ENCODE measurements around the gene SLC6A19. TPM values are rescaled to one million over a fixed set of nuclear protein-coding genes. Genes with fewer than 3 reads are reported as not detected.
A peak's percentile ranks its signal among the peaks of the same experiment; 100 is the strongest.
"Not testable (repeated sequence)": the region's sequence is repeated elsewhere in the genome, so short reads cannot be mapped to it uniquely, and the experiment has no call there.

SLC6A19 gene
- total RNA-seq, 2 donors from 2014 or later, result not detected

- Mint-ChIP-seq H3K9me3 (no peaks in the 10 kb centered on the region), H3K4me1 (ENCODE audit: low read depth) (peaks cover 10% of the 10 kb centered on the region), H3K4me3 (no peak overlapping the region), H3K36me3 (ENCODE audit: insufficient read depth in 2 of 2) (peaks cover 0 to 1% of the 10 kb centered on the region in 2 donors), H3K27ac (no peak overlapping the region), H3K27me3 (ENCODE audit: low read depth) (no peaks in the 10 kb centered on the region)
- DNase-seq (no peak), ATAC-seq (replicated peaks in 1 of 2) (no peak)
Observed at GRCh38 chr5:1264211-1264610, 62.8 kb downstream of the SLC6A19 start.

- H3K27ac Mint-ChIP-seq, result no peak overlapping the region
- DNase-seq (no peak), ATAC-seq (replicated peaks in 1 of 2) (no peak)
- no peaks in the 10 kb centered on the region for H3K9me3 Mint-ChIP-seq
- H3K4me1 Mint-ChIP-seq (ENCODE audit: low read depth), result peaks cover 15% of the 10 kb centered on the region
- peaks cover 0 to 1% of the 10 kb centered on the region in 2 donors for H3K36me3 Mint-ChIP-seq (ENCODE audit: insufficient read depth in 2 of 2)
- H3K27me3 Mint-ChIP-seq (ENCODE audit: low read depth), result no peaks in the 10 kb centered on the region
- H3K4me3 Mint-ChIP-seq, result no peak overlapping the region
Observed at GRCh38 chr5:1265026-1265425, 63.6 kb downstream of the SLC6A19 start.

GRCh38 chr5:1265461-1266455 is 64.4 kb downstream of the SLC6A19 start:
- ATAC-seq (replicated peaks in 1 of 2) (no peak), DNase-seq (no peak)
- Mint-ChIP-seq H3K27me3 (ENCODE audit: low read depth) (no peaks in the 10 kb centered on the region), H3K4me3 (no peak overlapping the region), H3K4me1 (ENCODE audit: low read depth) (peaks cover 19% of the 10 kb centered on the region), H3K9me3 (no peaks in the 10 kb centered on the region), H3K36me3 (ENCODE audit: insufficient read depth in 2 of 2) (peaks cover 0 to 1% of the 10 kb centered on the region in 2 donors), H3K27ac (no peak overlapping the region)

GRCh38 chr5:1266791-1267190 is 65.4 kb downstream of the SLC6A19 start:
- Mint-ChIP-seq H3K27ac (no peak overlapping the region), H3K4me3 (no peak overlapping the region), H3K27me3 (ENCODE audit: low read depth) (no peaks in the 10 kb centered on the region), H3K9me3 (no peaks in the 10 kb centered on the region), H3K4me1 (ENCODE audit: low read depth) (peaks cover 19% of the 10 kb centered on the region), H3K36me3 (ENCODE audit: insufficient read depth in 2 of 2) (peaks cover 0 to 1% of the 10 kb centered on the region in 2 donors)
- DNase-seq (no peak), ATAC-seq (replicated peaks in 1 of 2) (no peak)

GRCh38 chr5:1267464-1267863 is 66.1 kb downstream of the SLC6A19 start:
- not testable (repeated sequence) for H3K36me3 Mint-ChIP-seq (ENCODE audit: insufficient read depth in 2 of 2); H3K9me3 Mint-ChIP-seq; H3K4me3 Mint-ChIP-seq; ATAC-seq (replicated peaks in 1 of 2); H3K27me3 Mint-ChIP-seq (ENCODE audit: low read depth); H3K27ac Mint-ChIP-seq; DNase-seq
- H3K4me1 Mint-ChIP-seq (ENCODE audit: low read depth), result peaks cover 19% of the 10 kb centered on the region

GRCh38 chr5:1268056-1268455 is 66.7 kb downstream of the SLC6A19 start:
- Mint-ChIP-seq H3K27me3 (ENCODE audit: low read depth) (no peaks in the 10 kb centered on the region), H3K4me1 (ENCODE audit: low read depth) (peaks cover 19% of the 10 kb centered on the region), H3K9me3 (no peaks in the 10 kb centered on the region), H3K36me3 (ENCODE audit: insufficient read depth in 2 of 2) (peaks cover 0 to 1% of the 10 kb centered on the region in 2 donors), H3K4me3 (no peak overlapping the region), H3K27ac (no peak overlapping the region)
- DNase-seq, result no peak
- no peak for ATAC-seq (replicated peaks in 1 of 2)

GRCh38 chr5:1268666-1269065 is 67.3 kb downstream of the SLC6A19 start:
- Mint-ChIP-seq H3K27me3 (ENCODE audit: low read depth) (no peaks in the 10 kb centered on the region), H3K27ac (no peak overlapping the region)

GRCh38 chr5:1270426-1270825 is 69.0 kb downstream of the SLC6A19 start:
- Mint-ChIP-seq H3K36me3 (ENCODE audit: insufficient read depth in 2 of 2) (peaks cover 0 to 1% of the 10 kb centered on the region in 2 donors), H3K4me3 (no peak overlapping the region), H3K9me3 (no peaks in the 10 kb centered on the region), H3K27ac (no peak overlapping the region), H3K27me3 (ENCODE audit: low read depth) (no peaks in the 10 kb centered on the region), H3K4me1 (ENCODE audit: low read depth) (peaks cover 19% of the 10 kb centered on the region)
- DNase-seq, result no peak
- no peak for ATAC-seq (replicated peaks in 1 of 2)

More at GRCh38 chr5:1268666-1269065, 67.3 kb downstream of the SLC6A19 start:
- Mint-ChIP-seq H3K9me3 (no peaks in the 10 kb centered on the region), H3K4me1 (ENCODE audit: low read depth) (peaks cover 19% of the 10 kb centered on the region), H3K36me3 (ENCODE audit: insufficient read depth in 2 of 2) (peaks cover 0 to 1% of the 10 kb centered on the region in 2 donors), H3K4me3 (no peak overlapping the region)
- DNase-seq, result peak; percentile 56 to 71
- peak; percentile 97 to 99 for ATAC-seq (replicated peaks in 1 of 2)

GRCh38 chr5:1270933-1271914 is 69.8 kb downstream of the SLC6A19 start:
- ATAC-seq (replicated peaks in 1 of 2) (no peak), DNase-seq (no peak)
- Mint-ChIP-seq H3K27me3 (ENCODE audit: low read depth) (no peaks in the 10 kb centered on the region), H3K36me3 (ENCODE audit: insufficient read depth in 2 of 2) (peaks cover 0 to 1% of the 10 kb centered on the region in 2 donors), H3K4me1 (ENCODE audit: low read depth) (peaks cover 19% of the 10 kb centered on the region), H3K4me3 (no peak overlapping the region), H3K9me3 (no peaks in the 10 kb centered on the region), H3K27ac (no peak overlapping the region)

GRCh38 chr5:1272201-1272600 is 70.8 kb downstream of the SLC6A19 start:
- no peaks in the 10 kb centered on the region for H3K9me3 Mint-ChIP-seq
- DNase-seq, result no peak
- H3K27ac Mint-ChIP-seq, result no peak overlapping the region
- ATAC-seq (replicated peaks in 1 of 2), result no peak
- H3K4me1 Mint-ChIP-seq (ENCODE audit: low read depth), result peaks cover 19% of the 10 kb centered on the region
- H3K36me3 Mint-ChIP-seq (ENCODE audit: insufficient read depth in 2 of 2), result no peaks in the 10 kb centered on the region
- H3K27me3 Mint-ChIP-seq (ENCODE audit: low read depth), result no peaks in the 10 kb centered on the region
- no peak overlapping the region for H3K4me3 Mint-ChIP-seq

- Mint-ChIP-seq H3K27me3 (ENCODE audit: low read depth) (no peaks in the 10 kb centered on the region), H3K9me3 (no peaks in the 10 kb centered on the region), H3K4me3 (no peak overlapping the region), H3K36me3 (ENCODE audit: insufficient read depth in 2 of 2) (peaks cover 3 to 5% of the 10 kb centered on the region in 2 donors), H3K4me1 (ENCODE audit: low read depth) (peaks cover 13% of the 10 kb centered on the region), H3K27ac (no peak overlapping the region)
- ATAC-seq (replicated peaks in 1 of 2) (no peak), DNase-seq (no peak)
Observed at GRCh38 chr5:1273745-1274144, 72.3 kb downstream of the SLC6A19 start.

GRCh38 chr5:1274471-1274870 is 73.1 kb downstream of the SLC6A19 start:
- no peak for DNase-seq
- Mint-ChIP-seq H3K27me3 (ENCODE audit: low read depth) (no peaks in the 10 kb centered on the region), H3K9me3 (no peaks in the 10 kb centered on the region), H3K4me3 (no peak overlapping the region), H3K4me1 (ENCODE audit: low read depth) (peaks cover 6% of the 10 kb centered on the region), H3K27ac (no peak overlapping the region), H3K36me3 (ENCODE audit: insufficient read depth in 2 of 2) (peaks cover 3 to 5% of the 10 kb centered on the region in 2 donors)
- ATAC-seq (replicated peaks in 1 of 2), result no peak
